H1 (cell line): ENCODE measurements around the gene MOB3B. TPM values are rescaled to one million over a fixed set of nuclear protein-coding genes. Genes with fewer than 3 reads are reported as not detected.

Experiments used
- CTCF ChIA-PET: fragments of 300-600 bp; sonication (Branson Sonifier 250); formaldehyde crosslinking; loops from one replicate; lab custom pipeline; 2021; ENCODE audit not compliant: partially characterized antibody; lab: Charles Lee
- POLR2A ChIA-PET: fragments of 300-600 bp; sonication (Branson Sonifier 250); formaldehyde crosslinking; loops from one replicate; lab custom pipeline; 2021; ENCODE audit warnings: inconsistent platforms; ENCODE audit not compliant: partially characterized antibody; lab: Charles Lee
- DNase-seq, 2 experiments: peaks; one replicate each; pipeline versions ENCODE4 v3.0.0 to v3.0.0-alpha.2; 2010 to 2022; ENCODE audit warnings: low spot score in 2 of 2, low read depth in 1 of 2, mixed read lengths in 1 of 2
- FAIRE-seq: peaks from 2 replicates; lab custom pipeline; 2011; peaks lifted over from hg19 to GRCh38; lab: Jason Lieb, UNC
- H2AFZ ChIP-seq: 2 replicates; pipeline ENCODE4 v1.8.1; 2012; ENCODE audit warnings: low read length, inconsistent platforms
- H2AK5ac ChIP-seq: 2 replicates; pipeline ENCODE4 v1.6.1; 2013; ENCODE audit warnings: low read depth, low read length
- H2BK120ac ChIP-seq: replicated peaks from 2 replicates; pipeline ENCODE3; 2013; ENCODE audit warnings: low read depth, low read length, inconsistent platforms
- H2BK12ac ChIP-seq: 2 replicates; pipeline ENCODE4 v1.6.1; 2013; ENCODE audit warnings: low read depth, low read length
- H2BK15ac ChIP-seq: 2 replicates; pipeline ENCODE4 v1.6.1; 2013; ENCODE audit warnings: low read length
- H2BK20ac ChIP-seq: 2 replicates; pipeline ENCODE4 v1.6.1; 2013; ENCODE audit warnings: low read length
- H2BK5ac ChIP-seq: 2 replicates; pipeline ENCODE4 v1.6.1; 2013; ENCODE audit warnings: low read depth, low read length
- H3K14ac ChIP-seq: 2 replicates; pipeline ENCODE4 v1.6.1; 2013; ENCODE audit warnings: inconsistent platforms; ENCODE audit not compliant: insufficient read length
- H3K18ac ChIP-seq: 2 replicates; pipeline ENCODE4 v1.6.1; 2013; ENCODE audit warnings: low read length; ENCODE audit errors: extremely low read depth
- H3K23ac ChIP-seq: 2 replicates; pipeline ENCODE4 v1.6.1; 2013; ENCODE audit warnings: inconsistent platforms; ENCODE audit not compliant: insufficient read length
- H3K23me2 ChIP-seq: 2 replicates; pipeline ENCODE4 v1.6.1; 2013; ENCODE audit warnings: low read depth, low read length
- H3K27ac ChIP-seq: 2 replicates; pipeline ENCODE4 v1.6.1; 2011; ENCODE audit warnings: low read depth, low read length, inconsistent platforms
- H3K27me3 ChIP-seq, 4 experiments: replicated peaks in 1 of 4; 1 replicate in 1 of 4; 2 replicates in 3 of 4; pipeline versions ENCODE4 v1.6.1 to v1.8.1; 2011 to 2013; ENCODE audit warnings: low read length in 3 of 4, mild to moderate bottlenecking in 3 of 4, inconsistent platforms in 2 of 4, mixed read lengths in 2 of 4, moderate library complexity in 1 of 4; ENCODE audit not compliant: control insufficient read depth in 3 of 4, insufficient read depth in 3 of 4; ENCODE audit errors: extremely low read depth in 1 of 4
- H3K36me3 ChIP-seq, 4 experiments: 2 replicates each; pipeline versions ENCODE4 v1.6.1 to v1.8.1; 2011 to 2013; ENCODE audit warnings: mild to moderate bottlenecking in 4 of 4, low read length in 3 of 4, moderate library complexity in 2 of 4, control low read depth in 1 of 4, inconsistent platforms in 1 of 4; ENCODE audit not compliant: insufficient read depth in 4 of 4, control insufficient read depth in 2 of 4
- H3K4ac ChIP-seq: replicated peaks from 2 replicates; pipeline ENCODE3; 2013; ENCODE audit warnings: low read length, low read depth, mixed read lengths, inconsistent platforms; ENCODE audit not compliant: insufficient read length
- H3K4me1 ChIP-seq, 4 experiments: replicated peaks in 1 of 4; 1 replicate in 1 of 4; 2 replicates in 3 of 4; pipeline versions ENCODE4 v1.6.1 to v1.8.1; 2011 to 2013; ENCODE audit warnings: low read length in 3 of 4, inconsistent platforms in 2 of 4, mixed read lengths in 1 of 4; ENCODE audit not compliant: insufficient read depth in 4 of 4, control insufficient read depth in 3 of 4
- H3K4me2 ChIP-seq, 2 experiments: 2 replicates each; pipeline versions ENCODE4 v1.6.1 to v1.8.1; 2011 to 2013; ENCODE audit warnings: low read depth in 2 of 2, low read length in 2 of 2, control low read depth in 1 of 2, inconsistent platforms in 1 of 2, mild to moderate bottlenecking in 1 of 2; ENCODE audit not compliant: insufficient read depth in 1 of 2
- H3K4me3 ChIP-seq, 4 experiments: fragments of 200-600, 300-600 bp in 1 of 4; sonication (generic), shearing (Covaris generic), sonication (Bioruptor Twin) in 1 of 4; 2 replicates each; pipeline versions ENCODE4 v1.5.1 to v1.8.1; 2011 to 2016; ENCODE audit warnings: low read length in 4 of 4, low read depth in 3 of 4, control low read depth in 2 of 4, inconsistent platforms in 2 of 4, mild to moderate bottlenecking in 2 of 4, mixed read lengths in 1 of 4, moderate library complexity in 1 of 4; ENCODE audit not compliant: insufficient read depth in 2 of 4; ENCODE audit errors: extremely low read depth in 1 of 4
- H3K56ac ChIP-seq: replicated peaks from 2 replicates; pipeline ENCODE3; 2013; ENCODE audit warnings: low read depth, mild to moderate bottlenecking, mixed read lengths, low read length, inconsistent platforms; ENCODE audit not compliant: insufficient read length
- H3K79me1 ChIP-seq: 2 replicates; pipeline ENCODE4 v1.6.1; 2013; ENCODE audit warnings: low read depth, low read length, control low read depth
- H3K79me2 ChIP-seq, 2 experiments: 2 replicates each; pipeline versions ENCODE4 v1.6.1 to v1.8.1; 2012 to 2013; ENCODE audit warnings: low read length in 2 of 2, mild to moderate bottlenecking in 2 of 2, inconsistent platforms in 1 of 2; ENCODE audit not compliant: insufficient read depth in 2 of 2, control insufficient read depth in 1 of 2
- H3K9ac ChIP-seq, 4 experiments: replicated peaks in 1 of 4; 1 replicate in 1 of 4; 2 replicates in 3 of 4; pipeline versions ENCODE4 v1.6.1 to v1.8.1; 2011 to 2013; ENCODE audit warnings: low read depth in 3 of 4, low read length in 3 of 4, control low read depth in 2 of 4, mild to moderate bottlenecking in 2 of 4, moderate library complexity in 2 of 4, inconsistent platforms in 1 of 4; ENCODE audit errors: extremely low read depth in 1 of 4
- H3K9me3 ChIP-seq, 2 experiments: 2 replicates each; pipeline versions ENCODE4 v1.6.1 to v1.8.1; 2012 to 2013; ENCODE audit warnings: mild to moderate bottlenecking in 2 of 2, moderate library complexity in 2 of 2, control low read depth in 1 of 2, inconsistent platforms in 1 of 2, low read depth in 1 of 2, low read length in 1 of 2, mixed read lengths in 1 of 2; ENCODE audit not compliant: insufficient read depth in 2 of 2
- H4K20me1 ChIP-seq, 2 experiments: replicated peaks in 1 of 2; 2 replicates each; pipeline versions ENCODE3 to v1.8.1; 2011 to 2013; ENCODE audit warnings: inconsistent platforms in 2 of 2, low read length in 2 of 2, mild to moderate bottlenecking in 1 of 2; ENCODE audit not compliant: insufficient read depth in 2 of 2, control insufficient read depth in 1 of 2
- H4K5ac ChIP-seq: 2 replicates; pipeline ENCODE4 v1.6.1; 2013; ENCODE audit warnings: low read length, low read depth, mixed read lengths, inconsistent platforms; ENCODE audit not compliant: insufficient read length
- H4K8ac ChIP-seq: 2 replicates; pipeline ENCODE4 v1.8.0; 2013; ENCODE audit warnings: mild to moderate bottlenecking, moderate library complexity, low read length, inconsistent platforms; ENCODE audit not compliant: insufficient read depth; ENCODE audit errors: extremely low read depth
- H4K91ac ChIP-seq: replicated peaks from 2 replicates; pipeline ENCODE3; 2013; ENCODE audit warnings: low read length, mixed read lengths, inconsistent platforms; ENCODE audit not compliant: insufficient read length
- ASH2L ChIP-seq: fragments of 200-600, 300-600 bp; sonication (generic); IDR thresholded peaks from one replicate; pipeline ENCODE4 v1.7.1; 2017; ENCODE audit warnings: low read length
- BACH1 ChIP-seq: IDR thresholded peaks from 2 replicates; pipeline ENCODE4 v1.6.1; 2012; ENCODE audit warnings: low read length, improper control_type of control experiment
- CEBPB ChIP-seq: IDR thresholded peaks from 2 replicates; pipeline ENCODE4 v1.6.1; 2012; ENCODE audit warnings: low read depth, low read length
- CREB1 ChIP-seq: IDR thresholded peaks from 2 replicates; pipeline ENCODE4 v1.6.1; 2012; ENCODE audit warnings: inconsistent platforms
- GTF2F1 ChIP-seq: IDR thresholded peaks from 2 replicates; pipeline ENCODE4 v1.6.1; 2012; ENCODE audit warnings: low read depth, low read length, improper control_type of control experiment, borderline replicate concordance
- HDAC2 ChIP-seq, 2 experiments: fragments of 300-600 bp in 1 of 2; sonication (generic) in 1 of 2; IDR thresholded peaks; 2 replicates each; pipeline ENCODE4 v1.6.1; 2011 to 2012; ENCODE audit warnings: low read depth in 2 of 2, low read length in 2 of 2, mild to moderate bottlenecking in 2 of 2, moderate library complexity in 2 of 2, borderline replicate concordance in 1 of 2, inconsistent platforms in 1 of 2
- MAFK ChIP-seq: IDR thresholded peaks from 2 replicates; pipeline ENCODE4 v1.6.1; 2012; ENCODE audit warnings: low read depth, mild to moderate bottlenecking, improper control_type of control experiment, low read length
- POU5F1 ChIP-seq: IDR thresholded peaks from 2 replicates; pipeline ENCODE4 v1.6.1; 2011; ENCODE audit warnings: low read depth, mild to moderate bottlenecking, low read length, moderate library complexity
- RAD21 ChIP-seq, 2 experiments: IDR thresholded peaks in 1 of 2; conservative IDR thresholded peaks in 1 of 2; 2 replicates each; pipeline ENCODE4 v1.6.1; 2011; ENCODE audit warnings: low read depth in 2 of 2, low read length in 2 of 2, improper control_type of control experiment in 1 of 2, inconsistent platforms in 1 of 2, mild to moderate bottlenecking in 1 of 2, moderate library complexity in 1 of 2
- RXRA ChIP-seq: IDR thresholded peaks from 2 replicates; pipeline ENCODE4 v1.6.1; 2011; ENCODE audit warnings: low read depth, mild to moderate bottlenecking, low read length, moderate library complexity; ENCODE audit not compliant: insufficient read depth
- SIN3A ChIP-seq, 2 experiments: IDR thresholded peaks in 1 of 2; conservative IDR thresholded peaks in 1 of 2; 2 replicates each; pipeline ENCODE4 v1.6.1; 2011 to 2012; ENCODE audit warnings: low read length in 2 of 2, improper control_type of control experiment in 1 of 2, low read depth in 1 of 2, mild to moderate bottlenecking in 1 of 2
- SIRT6 ChIP-seq: IDR thresholded peaks from one replicate; pipeline ENCODE4 v1.7.1; 2012; ENCODE audit warnings: low read length, inconsistent platforms
- TAF7 ChIP-seq: optimal IDR thresholded peaks from 2 replicates; pipeline ENCODE3; 2011; ENCODE audit warnings: low read depth, mild to moderate bottlenecking, inconsistent platforms, low read length, moderate library complexity, borderline replicate concordance
- YY1 ChIP-seq: IDR thresholded peaks from 2 replicates; pipeline ENCODE4 v1.6.1; 2011; ENCODE audit warnings: low read depth, mild to moderate bottlenecking, low read length
- WGBS, 2 experiments: shearing (Covaris generic) in 1 of 2; methylation state at CpG; one replicate each; pipeline versions ENCODE4 v1.1.6 to v1.1.7; 2013 to 2015; ENCODE audit warnings: low lambda C conversion rate in 2 of 2, mixed read lengths in 2 of 2, inconsistent platforms in 1 of 2, low coverage in 1 of 2, missing lambda C conversion rate in 1 of 2; ENCODE audit not compliant: insufficient replicate concordance in 2 of 2, insufficient coverage in 1 of 2, insufficient read length in 1 of 2; ENCODE audit errors: extremely low coverage in 1 of 2, missing lambda C conversion rate in 1 of 2; 5-methylcytosine and 5-hydroxymethylcytosine counted together
- polyA plus RNA-seq, 7 experiments: library from polyadenylated mRNA; depleted of rRNA in 3 of 7; stranded (reverse) in 5 of 7; unstranded in 2 of 7; fragments of >200 nt in 5 of 7; fragments of 200-250 nt in 2 of 7; gene quantifications; 1 replicate in 5 of 7; 2 replicates in 1 of 7; 4 replicates in 1 of 7; pipeline versions ENCODE4 v1.2.1 to v1.2.3, GENCODE V29; 2011 to 2013; ENCODE audit warnings: missing spikeins in 2 of 7, mixed read lengths in 2 of 7
- total RNA-seq: library from RNA; stranded (reverse); fragmentation: NEBNext Ultra II Directional; extraction: Animal tissue kit (Norgen Biotek cat#: 25700); gene quantifications from 2 replicates; pipeline ENCODE4 v1.2.1, GENCODE V29; 2021

The MOB3B gene
- total and polyA plus RNA-seq, 2 of the 8 experiments (the other 6 are each of a cell fraction or from before 2014, with no cell fraction given), result 12.7 to 16.1 TPM

DNA sequence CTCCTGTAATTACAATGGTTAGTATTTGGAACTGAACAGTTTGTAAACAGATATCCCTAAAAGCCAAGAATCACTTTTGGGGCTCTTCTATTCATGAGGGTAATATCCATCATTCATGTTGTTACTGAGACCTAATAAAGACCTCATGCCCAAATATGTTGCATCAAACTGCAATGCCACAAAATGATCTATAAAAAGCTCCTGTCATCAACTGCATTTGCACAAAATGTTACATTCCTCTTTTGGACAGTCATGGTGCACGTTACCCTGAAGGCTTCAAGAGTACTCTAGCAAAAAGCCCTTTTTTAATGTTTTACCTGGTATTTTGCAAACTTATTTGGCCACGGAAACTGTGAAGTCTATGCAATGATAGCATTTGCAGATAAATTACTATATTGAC is 218.4 kb downstream of the MOB3B start:
- POLR2A ChIA-PET, result no interaction called here
- CTCF ChIA-PET, result interaction anchor here (1.3 kb wide), 1 partner anchor 225 kb away, joined by 4 read pairs; no protein-coding TSS in a partner anchor
- no peak for FAIRE-seq

More for the DNA sequence above, 218.4 kb downstream of the MOB3B start:
- no peaks in the 10 kb centered on the region for H4K20me1 ChIP-seq
- H3K36me3 ChIP-seq, result no peaks in the 10 kb centered on the region
- no peaks in the 10 kb centered on the region for H3K79me2 ChIP-seq
- no peak overlapping the region for H2BK12ac ChIP-seq
- 90% methylated on average over 2 of the region's 2 CpGs; no CpG with 5 or more reads in 1 of the 2 experiments for WGBS, 2 experiments
- no peak overlapping the region for H2BK120ac ChIP-seq
- H3K56ac ChIP-seq, result no peak overlapping the region
- no peaks in the 10 kb centered on the region for H3K23me2 ChIP-seq
- H3K18ac ChIP-seq, result no peak overlapping the region
- no peak overlapping the region for H4K5ac ChIP-seq
- peaks cover 5 to 13% (median 9%) of the 10 kb centered on the region in 4 experiments; a peak in 5 of 7 replicates for H3K4me1 ChIP-seq
- H3K4me3 ChIP-seq, result no peak overlapping the region
- no peak overlapping the region for H3K27ac ChIP-seq
- H4K91ac ChIP-seq, result no peak overlapping the region
- H3K14ac ChIP-seq, result no peak overlapping the region
- H2BK20ac ChIP-seq, result no peak overlapping the region
- no peaks in the 10 kb centered on the region for H3K79me1 ChIP-seq
- no peak overlapping the region for H3K4ac ChIP-seq
- peaks cover 0 to 8% (median 3%) of the 10 kb centered on the region in 4 experiments; a peak in 2 of 7 replicates for H3K27me3 ChIP-seq
- TF ChIP-seq SIN3A (conservative IDR thresholded peaks at IDR 0.05 in 1 of 2, IDR thresholded peaks at IDR 0.05 in 1 of 2; ENCODE audit: low read depth in 1 of 2, low read length in 2 of 2) (no peak), BACH1 (no peak), CREB1 (no peak), ASH2L (no peak), GTF2F1 (no peak), MAFK (no peak), CEBPB (no peak), POU5F1 (no peak), RXRA (no peak), YY1 (no peak), HDAC2 (IDR thresholded peaks at IDR 0.05; ENCODE audit: borderline replicate concordance in 1 of 2, low read depth in 2 of 2, low read length in 2 of 2) (no peak), SIRT6 (no peak), RAD21 (IDR thresholded peaks at IDR 0.05 in 1 of 2, conservative IDR thresholded peaks at IDR 0.05 in 1 of 2; ENCODE audit: low read depth in 2 of 2, low read length in 2 of 2) (no peak), TAF7 (no peak)
- no peak overlapping the region for H2BK15ac ChIP-seq
- no peak for DNase-seq
- H3K9ac ChIP-seq, result no peak overlapping the region
- no peak overlapping the region for H2AK5ac ChIP-seq
- H4K8ac ChIP-seq, result no peak overlapping the region
- H2AFZ ChIP-seq, result no peak overlapping the region
- no peak overlapping the region for H3K23ac ChIP-seq
- H2BK5ac ChIP-seq, result no peak overlapping the region
- no peak overlapping the region for H3K4me2 ChIP-seq
- 0 out of 4 replicates have a peak, but pooled peaks cover 0 to 2% of the 10 kb centered on the region in 2 experiments for H3K9me3 ChIP-seq
